Sciatic nerve (tissue), 2 donors: ENCODE results near the gene CYTH2. TPM values are rescaled to one million over a fixed set of nuclear protein-coding genes. Genes with fewer than 3 reads are reported as not detected.
A peak's percentile ranks its signal among the peaks of the same experiment; 100 is the strongest.

ENCODE experiments used
- ATAC-seq: fragments of 200-7000 bp; cut with Tn5 transposase; one replicate; pipeline ENCODE4 v1.9.1; 2020; ENCODE audit warnings: mild to moderate bottlenecking, moderate library complexity
- DNase-seq: peaks from one replicate; pipeline ENCODE4 v3.0.0-alpha.2; 2020; ENCODE audit warnings: low spot score
- intact Hi-C: fragments of 100-400 bp; cut with DNase I; formaldehyde crosslinking; loops from one replicate; pipeline ENCODE4 v1.14.2; 2022
- total RNA-seq: library from RNA; stranded (reverse); fragmentation: NEBNext Ultra II Directional; extraction: Animal tissue kit (Norgen Biotek cat#: 25700); gene quantifications from one replicate; pipeline ENCODE4 v1.2.1, GENCODE V29; 2021
- donor health status: DM: no; HTN: no; CAD: no.
- donor health status: DM: no; HTN: no; CAD: no.

Gene CYTH2, protein sequence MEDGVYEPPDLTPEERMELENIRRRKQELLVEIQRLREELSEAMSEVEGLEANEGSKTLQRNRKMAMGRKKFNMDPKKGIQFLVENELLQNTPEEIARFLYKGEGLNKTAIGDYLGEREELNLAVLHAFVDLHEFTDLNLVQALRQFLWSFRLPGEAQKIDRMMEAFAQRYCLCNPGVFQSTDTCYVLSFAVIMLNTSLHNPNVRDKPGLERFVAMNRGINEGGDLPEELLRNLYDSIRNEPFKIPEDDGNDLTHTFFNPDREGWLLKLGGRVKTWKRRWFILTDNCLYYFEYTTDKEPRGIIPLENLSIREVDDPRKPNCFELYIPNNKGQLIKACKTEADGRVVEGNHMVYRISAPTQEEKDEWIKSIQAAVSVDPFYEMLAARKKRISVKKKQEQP
- total RNA-seq = 62.7 TPM

DNA sequence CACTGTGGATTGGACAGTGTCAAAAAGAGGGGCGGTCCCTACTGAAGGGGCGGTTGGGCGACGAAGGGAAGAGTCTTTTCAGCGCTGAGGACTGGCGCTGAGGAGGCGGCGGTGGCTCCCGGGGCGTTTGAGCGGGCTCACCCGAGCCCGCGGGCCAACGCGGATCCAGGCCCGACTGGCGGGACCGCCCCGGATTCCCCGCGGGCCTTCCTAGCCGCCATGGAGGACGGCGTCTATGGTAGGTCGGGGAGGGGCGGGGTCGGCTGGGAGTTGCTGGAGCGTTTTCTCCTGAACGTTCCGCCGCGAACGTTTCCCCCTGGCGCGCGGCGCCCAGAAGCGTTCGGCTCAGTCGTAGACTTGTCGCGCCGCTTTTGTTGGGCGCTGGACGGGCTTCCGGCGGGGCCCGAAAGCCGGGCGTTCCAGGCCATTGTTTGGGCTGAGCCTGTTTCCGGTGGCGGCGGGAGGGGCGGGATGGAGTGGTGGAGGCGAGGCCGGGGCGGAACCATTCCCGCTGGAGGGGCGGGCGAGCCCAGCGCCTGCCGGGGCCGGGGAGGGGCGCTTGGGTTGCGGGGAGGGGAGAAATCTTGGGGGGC is at the start of gene CYTH2:
CYTH2 (plus strand) TSS at position 81 of the 593 bp plus-strand sequence; CDS start at position 220, 139 bp downstream.
- intact Hi-C loops = no loop called here
- peak; percentile 74 for ATAC-seq
- DNase-seq = peak; percentile 94

DNA sequence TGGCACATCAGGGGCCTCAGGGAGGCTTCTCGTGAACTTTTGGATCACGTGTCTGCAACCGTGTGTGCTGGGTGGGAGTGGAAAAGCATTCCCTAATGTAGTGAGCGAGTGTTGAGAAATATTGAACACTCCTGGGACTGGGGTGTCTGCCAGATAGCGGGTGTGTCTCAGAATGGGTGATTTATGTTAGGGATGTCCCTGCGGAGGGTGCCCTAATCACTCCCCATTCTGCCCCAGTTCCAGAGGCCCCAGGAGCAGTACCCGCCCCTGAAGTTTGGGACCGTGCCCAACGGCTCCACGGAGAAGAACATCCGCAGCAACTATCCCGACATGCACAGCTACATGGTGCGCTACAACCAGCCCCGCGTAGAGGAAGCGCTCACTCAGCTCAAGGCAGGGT is 47.6 kb upstream of the CYTH2 start:
- ATAC-seq (peak; percentile 51), DNase-seq (no peak)
- intact Hi-C loops = no loop called here

- ATAC-seq (peak; percentile 76), DNase-seq (no peak)
- intact Hi-C loops = no loop called here
Measured at GRCh38 chr19:48424694-48425219, 44.4 kb upstream of the CYTH2 start.

DNA sequence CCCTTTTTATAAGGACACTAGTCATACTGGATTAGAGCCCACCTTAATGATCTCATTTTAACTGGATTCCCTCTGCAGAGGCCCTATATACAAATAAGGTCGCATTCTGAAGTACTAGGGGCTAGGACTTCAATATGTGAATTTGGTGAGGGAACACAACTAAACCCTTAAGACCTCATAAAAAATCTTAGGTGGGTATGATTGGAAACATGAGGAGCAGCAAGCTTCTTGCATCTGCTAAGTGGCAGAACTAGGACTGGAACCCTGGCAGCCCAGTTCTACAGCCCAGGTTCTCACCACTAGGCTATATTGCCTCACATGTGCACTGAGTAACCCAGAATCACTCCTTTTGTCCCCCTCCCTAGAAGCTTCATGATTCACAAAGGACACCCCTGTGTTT is 40.5 kb upstream of the CYTH2 start:
- intact Hi-C loops = no loop called here
- DNase-seq = no peak
- ATAC-seq = no peak

DNA sequence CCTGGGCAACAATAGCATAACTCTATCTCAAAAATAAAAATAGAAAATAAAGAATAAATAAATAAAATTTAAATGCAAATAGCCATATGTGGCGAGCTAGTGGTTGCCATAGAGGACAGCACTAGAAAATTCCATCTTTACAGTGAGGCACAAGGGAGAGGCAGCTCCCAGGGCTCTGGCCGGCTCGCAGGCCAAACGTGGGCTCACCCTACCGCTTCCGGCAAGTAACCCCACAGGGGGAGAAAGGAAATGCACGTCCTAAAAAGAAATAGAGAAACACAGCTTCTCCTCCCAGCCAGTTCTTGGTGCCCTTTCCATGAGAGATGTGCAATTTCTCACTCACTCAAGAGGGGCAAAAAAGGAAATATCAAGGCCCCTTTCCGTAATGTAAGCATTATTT is 35.8 kb upstream of the CYTH2 start:
- intact Hi-C loops = no loop called here
- ATAC-seq (no peak), DNase-seq (no peak)

DNA sequence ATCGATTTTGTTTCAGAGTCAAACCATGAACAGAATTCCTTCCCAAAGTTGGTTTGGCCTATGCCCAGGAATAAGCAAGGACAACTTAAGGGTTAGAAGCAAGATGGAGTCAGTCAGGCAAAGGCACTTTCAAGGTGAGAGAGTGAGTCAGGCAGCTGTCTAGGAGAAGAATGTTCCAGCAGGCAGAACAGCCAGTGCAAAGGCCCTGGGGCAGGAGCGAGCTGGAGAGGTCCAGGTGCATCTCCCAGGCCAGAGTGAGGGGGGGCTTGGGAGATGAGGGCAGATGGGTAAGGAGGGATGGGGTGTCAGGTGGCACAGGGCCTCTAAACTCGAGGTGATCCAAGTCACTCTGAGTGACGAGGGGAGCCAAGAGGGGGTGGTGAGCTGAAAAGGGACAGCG is 32.6 kb upstream of the CYTH2 start:
- intact Hi-C loops = no loop called here
- no peak for DNase-seq
- no peak for ATAC-seq

- intact Hi-C loops = no loop called here
- ATAC-seq = no peak
- no peak for DNase-seq
Measured at GRCh38 chr19:48441360-48442050, 27.7 kb upstream of the CYTH2 start.

GRCh38 chr19:48442116-48443035 is 26.8 kb upstream of the CYTH2 start:
- intact Hi-C loops = no loop called here
- no peak for DNase-seq
- ATAC-seq = no peak

DNA sequence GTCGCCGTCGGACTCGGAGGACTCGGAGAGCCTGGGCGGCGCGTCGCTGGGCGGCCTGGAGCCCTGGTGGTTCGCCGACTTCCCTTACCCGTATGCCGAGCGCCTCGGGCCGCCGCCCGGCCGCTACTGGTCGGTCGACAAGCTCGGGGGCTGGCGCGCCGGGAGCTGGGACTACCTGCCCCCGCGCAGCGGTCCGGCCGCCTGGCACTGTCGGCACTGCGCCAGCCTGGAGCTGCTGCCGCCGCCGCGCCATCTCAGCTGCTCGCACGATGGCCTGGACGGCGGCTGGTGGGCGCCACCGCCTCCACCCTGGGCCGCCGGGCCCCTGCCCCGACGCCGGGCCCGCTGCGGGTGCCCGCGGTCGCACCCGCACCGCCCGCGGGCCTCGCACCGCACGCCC is 25.9 kb upstream of the CYTH2 start:
- ATAC-seq (no peak), DNase-seq (no peak)
- intact Hi-C loops = no loop called here

GRCh38 chr19:48443731-48444128 is 25.4 kb upstream of the CYTH2 start:
- DNase-seq (no peak), ATAC-seq (no peak)
- intact Hi-C loops = no loop called here

DNA sequence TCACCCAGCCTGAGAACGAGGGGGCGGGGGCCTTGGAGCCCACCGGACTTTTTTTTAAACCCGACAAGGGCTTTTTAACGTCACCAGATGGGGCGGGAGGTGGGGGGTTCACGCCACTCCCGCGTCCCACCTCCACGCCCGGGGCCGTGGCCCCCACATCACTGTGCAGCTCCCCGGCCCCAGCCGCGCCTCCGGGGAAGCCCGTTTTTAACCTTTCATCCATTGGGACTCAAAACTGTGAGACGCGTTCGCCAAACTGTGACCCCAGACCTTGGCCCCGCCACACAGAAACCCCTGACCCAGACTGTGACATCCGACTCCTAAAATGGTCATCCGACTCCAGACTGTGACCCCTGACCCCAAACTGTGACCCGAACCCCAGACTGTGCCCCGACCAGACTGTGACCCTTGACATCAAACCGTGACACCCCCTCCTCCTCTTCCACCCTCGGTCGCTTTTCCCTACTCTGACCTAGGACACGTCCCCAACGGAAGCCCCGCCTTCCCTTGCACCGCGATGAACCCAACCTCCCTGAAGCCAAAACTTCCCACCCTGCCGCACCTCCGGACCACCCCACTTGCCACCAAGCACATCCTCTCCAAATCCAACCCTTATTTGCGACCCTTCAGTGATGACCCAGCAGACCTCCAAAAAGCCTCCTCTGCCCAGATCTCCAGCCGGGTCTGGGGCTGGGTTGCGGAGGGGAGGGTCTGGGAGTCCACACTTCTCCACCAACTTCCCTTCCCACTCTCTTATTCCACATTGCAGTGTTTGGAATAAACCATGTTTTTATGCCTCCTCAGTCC is 24.8 kb upstream of the CYTH2 start:
- intact Hi-C loops = no loop called here
- ATAC-seq (peak; percentile 3), DNase-seq (no peak)

DNA sequence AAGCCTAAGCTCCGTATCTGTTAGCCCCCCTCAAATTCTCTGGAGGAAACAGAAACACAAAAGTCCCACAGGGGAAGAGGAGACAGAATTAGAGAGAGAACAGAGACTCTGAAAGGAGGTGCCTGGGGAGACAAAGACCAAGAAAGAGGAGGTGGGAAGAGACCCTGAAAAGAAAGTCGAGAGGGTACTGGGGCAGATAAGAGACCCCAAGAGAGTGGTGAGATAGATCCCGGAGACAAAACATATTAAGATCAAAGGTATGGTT is 24.3 kb upstream of the CYTH2 start:
- ATAC-seq (no peak), DNase-seq (no peak)
- intact Hi-C loops = no loop called here

DNA sequence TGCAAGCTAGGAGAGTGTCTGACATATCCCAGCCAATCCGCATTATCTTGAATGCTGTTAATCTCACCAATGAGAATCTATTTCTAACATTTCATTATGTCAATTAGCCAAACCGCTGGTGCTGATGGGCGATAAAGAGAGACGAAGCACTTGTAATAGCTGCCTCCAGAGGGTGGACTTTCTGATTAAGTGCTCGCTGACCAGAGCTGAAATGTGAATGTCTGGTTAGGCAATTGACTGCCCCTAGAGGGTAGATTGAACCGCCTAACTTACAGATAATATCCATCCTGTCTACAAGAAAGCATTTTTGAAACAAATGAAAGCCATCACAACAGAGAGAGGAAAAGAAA is 23.9 kb upstream of the CYTH2 start:
- intact Hi-C loops = no loop called here
- ATAC-seq (peak; percentile 84), DNase-seq (no peak)

- peak; percentile 95 for ATAC-seq
- intact Hi-C loops = no loop called here
- DNase-seq = peak; percentile 92
Measured at GRCh38 chr19:48445606-48446481, 23.3 kb upstream of the CYTH2 start, which contains the start of gene GRWD1. Gene GRWD1, plus strand, starts transcription at chr19:48445983. Its CDS starts 23 bp downstream, at chr19:48446006.

GRCh38 chr19:48446579-48446978 is 22.6 kb upstream of the CYTH2 start:
- intact Hi-C loops = no loop called here
- ATAC-seq (no peak), DNase-seq (no peak)

DNA sequence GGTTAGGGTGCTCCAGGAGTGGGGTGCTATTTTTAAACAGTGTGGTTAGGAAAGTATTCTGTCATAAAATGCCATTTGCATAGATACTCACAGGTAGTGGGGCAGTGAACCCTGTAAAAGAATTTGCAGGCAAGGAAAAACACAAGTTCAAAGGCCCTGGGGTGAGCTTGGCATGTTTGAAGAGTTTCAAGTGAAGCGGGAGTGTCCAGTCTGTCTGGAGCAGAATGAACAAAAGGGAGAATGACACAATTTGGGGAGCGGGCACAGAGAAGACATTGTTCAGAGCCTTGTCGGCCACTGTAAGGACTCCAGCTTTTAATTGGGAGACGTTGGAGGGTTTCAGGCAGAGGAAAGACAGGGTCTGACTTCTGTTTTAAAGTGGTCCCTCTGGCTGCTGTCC is 20.6 kb upstream of the CYTH2 start:
- DNase-seq (no peak), ATAC-seq (no peak)
- intact Hi-C loops = no loop called here

- intact Hi-C loops = no loop called here
- DNase-seq (no peak), ATAC-seq (no peak)
Measured at GRCh38 chr19:48450441-48450840, 18.7 kb upstream of the CYTH2 start.

GRCh38 chr19:48450863-48451262 is 18.3 kb upstream of the CYTH2 start:
- intact Hi-C loops = no loop called here
- DNase-seq (no peak), ATAC-seq (no peak)
